GM12891 (cell line): ENCODE results near the gene KRT81.

Experiments used
- PAX5 ChIP-seq: IDR thresholded peaks from 2 replicates; pipeline ENCODE4 v1.6.1; 2011; ENCODE audit warnings: low read length, moderate library complexity, mild to moderate bottlenecking; ENCODE audit not compliant: insufficient read depth, severe bottlenecking
- POLR2A ChIP-seq: IDR thresholded peaks from 2 replicates; pipeline ENCODE4 v1.6.1; 2011; ENCODE audit warnings: low read depth, low read length, control low read depth
- POLR2AphosphoS5 ChIP-seq: IDR thresholded peaks from 2 replicates; pipeline ENCODE4 v1.6.1; 2011; ENCODE audit warnings: low read depth, low read length, control low read depth

DNA sequence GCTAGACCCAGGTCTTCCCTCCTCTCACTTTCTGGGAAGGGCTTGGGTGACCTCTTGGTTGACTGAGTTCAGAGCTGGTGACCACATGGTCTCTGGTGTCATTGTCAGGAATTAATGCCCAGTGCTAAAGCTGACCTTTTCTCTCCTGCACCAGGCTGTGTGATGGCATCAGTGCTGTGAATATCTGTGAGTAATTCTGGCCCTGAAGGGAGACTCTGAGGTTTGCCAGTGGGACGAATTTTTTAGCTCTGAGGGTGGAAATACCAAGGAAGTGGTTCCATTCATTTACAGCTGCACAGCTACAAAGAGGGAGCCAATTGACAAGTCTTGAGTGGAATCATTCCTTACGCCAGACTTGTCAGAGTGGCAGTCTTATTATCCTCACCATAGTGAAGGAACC is 23.1 kb downstream of the KRT81 start:
- no peak for TF ChIP-seq POLR2AphosphoS5
- TF ChIP-seq POLR2A, result no peak
- TF ChIP-seq PAX5, result no peak
